SIG-M5 (cell line): ENCODE data around the gene P2RX6.
"Not testable (repeated sequence)": the region's sequence is repeated elsewhere in the genome, so short reads cannot be mapped to it uniquely, and the experiment has no call there.

Experiments
- DNase-seq: peaks from one replicate; lab custom pipeline; 2025; lab: John Stamatoyannopoulos, UW

Gene P2RX6

GRCh38 chr22:21014726-21015465, at the start of gene P2RX6:
P2RX6 (plus strand) TSS chr22:21015165; CDS start chr22:21015175, 10 bp downstream.
- no peak for DNase-seq

GRCh38 chr22:20965888-20966855, 48.8 kb upstream of the P2RX6 start:
- DNase-seq: no peak

GRCh38 chr22:20966883-20967696, 47.9 kb upstream of the P2RX6 start, which contains the start of gene AIFM3:
AIFM3 (plus strand) TSS chr22:20967255; CDS start chr22:20967945, 690 bp downstream.
- DNase-seq: no peak

- no peak for DNase-seq
Measured at GRCh38 chr22:20967697-20968211, 47.2 kb upstream of the P2RX6 start.

- DNase-seq: no peak
Measured at GRCh38 chr22:20968281-20968977, 46.5 kb upstream of the P2RX6 start.

- DNase-seq: no peak
Measured at GRCh38 chr22:20970939-20971657, 43.9 kb upstream of the P2RX6 start.

GRCh38 chr22:20972014-20972694, 42.8 kb upstream of the P2RX6 start:
- not testable (repeated sequence) for DNase-seq

- no peak for DNase-seq
Measured at GRCh38 chr22:20972933-20973577, 41.9 kb upstream of the P2RX6 start.

- DNase-seq: no peak
Measured at GRCh38 chr22:20973634-20974286, 41.2 kb upstream of the P2RX6 start.

- DNase-seq: no peak
Measured at GRCh38 chr22:20974336-20974955, 40.5 kb upstream of the P2RX6 start.

GRCh38 chr22:20975541-20976290, 39.2 kb upstream of the P2RX6 start:
- DNase-seq: no peak

GRCh38 chr22:20976291-20976877, 38.6 kb upstream of the P2RX6 start:
- no peak for DNase-seq

- DNase-seq: no peak
Measured at GRCh38 chr22:20977019-20977418, 37.9 kb upstream of the P2RX6 start.

GRCh38 chr22:20977516-20978170, 37.3 kb upstream of the P2RX6 start:
- no peak for DNase-seq

GRCh38 chr22:20978419-20978818, 36.5 kb upstream of the P2RX6 start:
- DNase-seq: no peak

GRCh38 chr22:20979243-20979809, 35.6 kb upstream of the P2RX6 start:
- no peak for DNase-seq
